Heart left ventricle (tissue), 16 donors: Measurements from ENCODE around the gene CBFA2T2. TPM values are rescaled to one million over a fixed set of nuclear protein-coding genes. Genes with fewer than 3 reads are reported as not detected.

ENCODE experiments used
- ATAC-seq, 4 donors: fragments of 200-7000 bp; cut with Tn5 transposase; one replicate each; pipeline ENCODE4 v1.9.1; 2020 to 2022; ENCODE audit warnings: moderate library complexity in 4 of 4, mild to moderate bottlenecking in 3 of 4, moderate number of reproducible peaks in 1 of 4
- DNase-seq, 5 donors: peaks; one replicate each; pipeline ENCODE4 v3.0.0-alpha.2; 2020
- H3K27ac ChIP-seq, 12 donors: fragments of 200-600 bp; sonication (generic) in 4 of 12; one replicate each; pipeline versions ENCODE4 v1.5.0 to v1.8.0; 2016 to 2022; ENCODE audit warnings: mild to moderate bottlenecking in 2 of 12
- H3K27me3 ChIP-seq, 9 donors: fragments of 200-600 bp; sonication (generic) in 2 of 9; one replicate each; pipeline versions ENCODE4 v1.5.1 to v1.8.0; 2016 to 2022; ENCODE audit warnings: mild to moderate bottlenecking in 3 of 9
- H3K36me3 ChIP-seq, 9 donors: fragments of 200-600 bp; sonication (generic) in 2 of 9; one replicate each; pipeline versions ENCODE4 v1.5.0 to v1.8.0; 2018 to 2022; ENCODE audit warnings: mild to moderate bottlenecking in 2 of 9
- H3K4me1 ChIP-seq, 12 donors: fragments of 200-600 bp; sonication (generic) in 4 of 12; one replicate each; pipeline versions ENCODE4 v1.5.0 to v1.8.0; 2016 to 2022; ENCODE audit warnings: mild to moderate bottlenecking in 3 of 12
- H3K4me3 ChIP-seq, 12 donors: fragments of 200-600 bp; sonication (generic) in 4 of 12; one replicate each; pipeline versions ENCODE4 v1.5.0 to v1.8.0; 2017 to 2022; ENCODE audit warnings: mild to moderate bottlenecking in 9 of 12, moderate library complexity in 4 of 12
- H3K9me3 ChIP-seq, 12 donors: fragments of 200-600 bp; sonication (generic) in 4 of 12; one replicate each; pipeline versions ENCODE4 v1.5.0 to v1.8.0; 2016 to 2022; ENCODE audit warnings: mild to moderate bottlenecking in 1 of 12
- POLR2A ChIP-seq, 2 donors: fragments of 450-650 bp; IDR thresholded peaks; one replicate each; pipeline ENCODE4 v1.6.1; 2017; ENCODE audit warnings: antibody characterized with exemption in 2 of 2, mild to moderate bottlenecking in 2 of 2, moderate library complexity in 2 of 2
- WGBS, 4 donors: extraction: QIAGEN DNeasy Blood & Tissue Kit in 2 of 4; methylation state at CpG; one replicate each; pipeline versions ENCODE4 v1.1.5 to v1.1.7; 2013 to 2018; 5-methylcytosine and 5-hydroxymethylcytosine counted together
- intact Hi-C, 10 donors: fragments of 100-400 bp; cut with DNase I; formaldehyde crosslinking; loops; one replicate each; pipeline versions ENCODE4 v1.11.1 to v1.14.2; 2022
- polyA plus RNA-seq, 2 donors: library from polyadenylated mRNA; stranded (reverse); fragments of 200-250 nt; gene quantifications; one replicate each; pipeline ENCODE4 v1.2.3, GENCODE V29; 2013
- total RNA-seq, 9 donors: library from RNA; depleted of rRNA in 2 of 9; stranded (reverse); fragments of >200 nt in 2 of 9; fragmentation: NEBNext Ultra II Directional in 3 of 9; extraction: Animal tissue kit (Norgen Biotek cat#: 25700) in 3 of 9; gene quantifications; one replicate each; pipeline versions ENCODE4 v1.1.0 to v1.2.4, GENCODE V29; 2016 to 2023
- TF ChIP-seq, protein P1 (sequence below), 12 donors: fragments of 200-600 bp; sonication (generic) in 4 of 12; IDR thresholded peaks; one replicate each; pipeline versions ENCODE4 v1.5.0 to v1.8.0; 2018 to 2022; ENCODE audit warnings: antibody characterized with exemption in 12 of 12, mild to moderate bottlenecking in 5 of 12
- donor health status: ischemic (EF 13 %, LVEDD 7.1; RV severe dilation, severe dysfunction).
- donor health status: healthy with polysubstance abuse.
- donor health status: DM: no; HTN: yes; CAD: no.
- donor health status: DM: no; HTN: no; CAD: no.
- donor health status: ischemic (EF 25% LVEDD 6.9; RV normal size, moderate dysfunction).
- donor health status: ischemic (EF 25% LVEDD 5.7; RV mildly dilated, moderate dysfunction).
- donor health status: healthy.
- donor health status: DM: yes; HTN: yes; CAD: no.
- donor health status: ischemic (EF 35%, LVEDD 5.7; RV mildly dilated, moderate dysfunction).
- donor health status: nonischemic (EF 11% LVEDD 7.7; RV severe dilation, severe dysfunction).
- donor health status: DM: yes; HTN: yes; CAD: no.
- donor health status: PGD.
- donor health status: ischemic (EF 29% LVEDD 5.4; RV normal size, mild dysfunction).
- donor health status: nonischemic (EF 23%, LVEDD 6.1; RV moderate dilation, normal function).

CBFA2T2 gene
- total and polyA plus RNA-seq, 11 donors: 4.6 to 15.0 (median 9.9) TPM

DNA sequence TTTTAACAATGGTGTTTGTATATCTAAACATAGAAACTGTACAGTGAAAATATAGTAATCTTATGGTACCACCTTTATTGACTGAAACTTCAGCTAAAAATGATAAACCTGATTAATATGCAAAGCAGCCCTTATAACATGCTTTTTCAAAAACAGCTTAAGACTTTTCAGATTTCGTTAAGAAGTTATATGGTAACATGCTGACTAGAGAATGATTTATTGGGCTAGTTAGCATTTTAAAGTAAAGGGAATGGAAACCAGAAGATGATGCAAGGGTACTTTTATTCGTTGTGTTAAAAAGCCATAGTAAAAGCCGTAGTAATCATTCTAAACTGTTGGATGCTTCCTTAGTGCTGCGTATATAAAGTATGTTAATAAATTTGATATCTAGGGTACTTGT is 50.5 kb downstream of the CBFA2T2 start:
- DNase-seq: no peak
- no peak for TF ChIP-seq POLR2A (IDR thresholded peaks at IDR 0.05)
- TF ChIP-seq, protein P1, sequence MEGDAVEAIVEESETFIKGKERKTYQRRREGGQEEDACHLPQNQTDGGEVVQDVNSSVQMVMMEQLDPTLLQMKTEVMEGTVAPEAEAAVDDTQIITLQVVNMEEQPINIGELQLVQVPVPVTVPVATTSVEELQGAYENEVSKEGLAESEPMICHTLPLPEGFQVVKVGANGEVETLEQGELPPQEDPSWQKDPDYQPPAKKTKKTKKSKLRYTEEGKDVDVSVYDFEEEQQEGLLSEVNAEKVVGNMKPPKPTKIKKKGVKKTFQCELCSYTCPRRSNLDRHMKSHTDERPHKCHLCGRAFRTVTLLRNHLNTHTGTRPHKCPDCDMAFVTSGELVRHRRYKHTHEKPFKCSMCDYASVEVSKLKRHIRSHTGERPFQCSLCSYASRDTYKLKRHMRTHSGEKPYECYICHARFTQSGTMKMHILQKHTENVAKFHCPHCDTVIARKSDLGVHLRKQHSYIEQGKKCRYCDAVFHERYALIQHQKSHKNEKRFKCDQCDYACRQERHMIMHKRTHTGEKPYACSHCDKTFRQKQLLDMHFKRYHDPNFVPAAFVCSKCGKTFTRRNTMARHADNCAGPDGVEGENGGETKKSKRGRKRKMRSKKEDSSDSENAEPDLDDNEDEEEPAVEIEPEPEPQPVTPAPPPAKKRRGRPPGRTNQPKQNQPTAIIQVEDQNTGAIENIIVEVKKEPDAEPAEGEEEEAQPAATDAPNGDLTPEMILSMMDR (IDR thresholded peaks at IDR 0.05): no peak
- peaks cover 0 to 13% (median 6%) of the 10 kb centered on the region in 12 donors for H3K4me1 ChIP-seq
- H3K27ac ChIP-seq: no peak overlapping the region
- no peaks in the 10 kb centered on the region for H3K36me3 ChIP-seq
- 91 to 95% (median 93%) methylated on average over 4 of the region's 4 CpGs for WGBS, 4 donors
- no peak overlapping the region for H3K4me3 ChIP-seq
- intact Hi-C loops: no loop called here
- H3K9me3 ChIP-seq: no peaks in the 10 kb centered on the region
- no peak for ATAC-seq
- H3K27me3 ChIP-seq: no peaks in the 10 kb centered on the region

DNA sequence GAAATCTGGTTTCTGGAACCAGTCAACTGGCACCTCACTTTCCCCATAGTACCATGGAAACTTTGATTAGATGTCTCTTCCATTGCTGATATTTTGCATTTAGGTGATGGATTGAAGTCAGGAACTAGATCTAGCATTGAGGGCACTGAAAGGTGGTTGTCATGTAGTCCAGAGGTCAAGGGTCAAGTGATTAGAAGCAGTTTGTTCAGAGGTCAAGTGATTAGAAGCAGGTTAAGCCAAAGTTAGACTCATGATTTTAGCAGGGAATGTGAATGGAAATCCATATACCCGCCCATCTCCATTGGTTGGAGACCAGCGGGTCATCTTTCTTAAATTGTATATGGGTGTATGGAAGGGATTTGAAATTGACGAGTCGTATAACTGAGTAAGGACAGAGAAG is 51.2 kb downstream of the CBFA2T2 start:
- WGBS, 4 donors: 92 to 96% (median 94%) methylated on average over 4 of the region's 4 CpGs
- H3K4me3 ChIP-seq: no peak overlapping the region
- H3K27me3 ChIP-seq: no peaks in the 10 kb centered on the region
- TF ChIP-seq, protein P1 (IDR thresholded peaks at IDR 0.05): no peak
- ATAC-seq (no peak), DNase-seq (no peak)
- no peaks in the 10 kb centered on the region for H3K9me3 ChIP-seq
- no peaks in the 10 kb centered on the region for H3K36me3 ChIP-seq
- intact Hi-C loops: no loop called here
- no peak overlapping the region for H3K27ac ChIP-seq
- H3K4me1 ChIP-seq: peaks cover 0 to 13% (median 6%) of the 10 kb centered on the region in 12 donors

DNA sequence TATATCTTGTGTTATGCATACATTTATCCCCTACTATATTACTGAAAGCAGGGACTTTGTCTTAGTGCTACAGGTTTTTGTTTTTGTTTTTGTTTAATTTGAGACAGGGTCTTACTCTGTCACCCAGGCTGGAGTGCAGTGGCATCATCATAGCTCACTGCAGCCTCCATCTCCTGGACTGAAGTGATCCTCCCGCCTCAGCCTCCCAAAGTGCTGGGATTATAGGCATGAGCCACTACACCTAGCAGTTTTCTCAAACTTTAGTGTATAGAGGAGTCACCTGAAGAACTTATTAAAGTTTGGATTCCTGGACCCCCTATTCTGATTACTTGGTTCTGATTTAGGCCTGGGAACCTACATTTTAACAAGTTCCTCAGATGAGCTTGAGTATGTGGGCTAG is 51.9 kb downstream of the CBFA2T2 start:
- intact Hi-C loops: no loop called here
- peaks cover 0 to 13% (median 6%) of the 10 kb centered on the region in 12 donors for H3K4me1 ChIP-seq
- DNase-seq (no peak), ATAC-seq (no peak)
- no peak overlapping the region for H3K4me3 ChIP-seq
- TF ChIP-seq POLR2A (IDR thresholded peaks at IDR 0.05): no peak
- TF ChIP-seq, protein P1 (IDR thresholded peaks at IDR 0.05): no peak
- no peak overlapping the region for H3K27ac ChIP-seq
- WGBS, 4 donors: 98 to 100% (median 100%) methylated on average over 1 of the region's 1 CpG
- no peaks in the 10 kb centered on the region for H3K36me3 ChIP-seq
- no peaks in the 10 kb centered on the region for H3K27me3 ChIP-seq
- H3K9me3 ChIP-seq: no peaks in the 10 kb centered on the region

DNA sequence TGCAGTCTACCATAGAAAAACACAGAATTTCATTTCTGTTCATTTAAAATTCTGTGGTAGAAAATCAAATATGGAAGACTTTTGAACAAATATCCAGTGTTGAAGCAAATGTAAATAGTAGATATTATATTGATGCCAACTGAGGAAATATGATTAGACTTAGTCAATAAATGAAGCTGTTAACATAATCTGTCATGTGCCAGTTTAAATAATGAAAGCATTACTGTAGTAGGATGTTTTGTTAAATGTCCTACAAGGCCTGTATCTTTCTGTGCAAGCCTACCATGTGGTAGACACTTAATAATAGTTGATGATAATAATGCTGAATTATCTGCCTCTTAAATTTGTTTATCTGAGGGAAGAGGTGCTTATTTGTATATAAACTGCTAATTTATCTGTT is 55.9 kb downstream of the CBFA2T2 start:
- ATAC-seq: no peak

More for the DNA sequence above, 55.9 kb downstream of the CBFA2T2 start:
- Histone ChIP-seq H3K4me1 (peaks cover 0 to 2% (median 0%) of the 10 kb centered on the region in 12 donors), H3K36me3 (peaks cover 0 to 2% (median 0%) of the 10 kb centered on the region in 9 donors), H3K27me3 (no peaks in the 10 kb centered on the region), H3K4me3 (no peak overlapping the region), H3K9me3 (no peaks in the 10 kb centered on the region), H3K27ac (no peak overlapping the region)
- intact Hi-C loops: no loop called here
- TF ChIP-seq, protein P1 (IDR thresholded peaks at IDR 0.05): no peak
- TF ChIP-seq POLR2A (IDR thresholded peaks at IDR 0.05): no peak
- no peak for DNase-seq
